PFSK-1 (cell line): Measurements from ENCODE around the gene TBX19.

ENCODE experiments used
- POLR2AphosphoS5 ChIP-seq: IDR thresholded peaks from 2 replicates; pipeline ENCODE4 v1.6.1; 2012; ENCODE audit warnings: low read depth, mild to moderate bottlenecking, control low read depth, low read length, moderate library complexity
- REST ChIP-seq, 2 experiments: IDR thresholded peaks; 2 replicates each; pipeline versions ENCODE4 v1.6.1 to v1.8.0; 2011 to 2012; ENCODE audit warnings: low read depth in 2 of 2, low read length in 2 of 2, control low read depth in 1 of 2, inconsistent platforms in 1 of 2, mild to moderate bottlenecking in 1 of 2, moderate library complexity in 1 of 2; ENCODE audit not compliant: insufficient read depth in 1 of 2

DNA sequence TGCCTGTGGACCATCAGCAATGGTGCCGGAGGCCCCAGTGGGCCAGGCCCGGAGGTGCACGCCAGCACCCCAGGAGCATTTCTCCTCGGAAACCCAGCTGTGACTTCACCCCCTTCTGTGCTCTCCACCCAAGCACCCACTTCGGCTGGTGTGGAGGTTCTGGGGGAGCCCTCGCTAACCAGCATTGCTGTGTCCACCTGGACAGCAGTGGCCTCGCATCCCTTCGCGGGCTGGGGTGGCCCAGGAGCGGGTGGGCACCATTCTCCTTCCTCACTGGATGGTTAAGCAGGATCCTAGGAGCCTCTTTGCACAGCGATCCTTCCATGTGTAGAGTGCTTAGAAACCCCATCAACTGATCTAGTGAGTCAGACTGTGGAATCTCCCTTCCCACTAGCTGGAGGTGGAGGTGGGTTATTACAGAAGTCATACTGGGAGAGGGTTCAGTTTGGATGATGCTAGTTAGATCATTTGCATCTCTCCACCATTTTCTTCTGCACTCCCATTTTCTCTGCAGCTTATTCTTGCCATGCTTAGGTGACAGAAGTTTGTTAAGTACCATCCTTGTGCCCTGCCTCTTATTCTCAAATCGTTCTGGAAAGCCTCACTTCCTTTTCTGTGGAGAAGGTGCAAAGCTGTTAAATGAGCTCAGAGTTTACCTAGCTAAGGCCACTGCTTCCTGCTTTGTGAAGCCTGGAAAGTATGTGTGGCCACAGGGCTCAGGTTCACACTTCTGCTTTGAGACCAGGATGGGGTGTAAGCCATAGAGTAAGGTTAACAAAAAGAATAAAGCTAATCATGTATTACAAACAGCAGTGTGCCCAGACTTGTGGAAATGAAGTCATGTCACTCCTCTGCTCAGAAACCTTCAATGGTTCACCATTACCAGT, 32.3 kb downstream of the TBX19 start:
- TF ChIP-seq REST (IDR thresholded peaks at IDR 0.05; ENCODE audit: insufficient read depth in 1 of 2, low read depth in 2 of 2, low read length in 2 of 2): no peak
- TF ChIP-seq POLR2AphosphoS5: no peak
